ENCODE results near the gene WFS1. TPM values are rescaled to one million over a fixed set of nuclear protein-coding genes. Genes with fewer than 3 reads are reported as not detected.

Gene WFS1
- total and polyA plus RNA-seq, 2 of the 13 experiments (the other 11 are each of a cell fraction or from before 2014, with no cell fraction given), result 39.1 to 42.2 TPM

DNA sequence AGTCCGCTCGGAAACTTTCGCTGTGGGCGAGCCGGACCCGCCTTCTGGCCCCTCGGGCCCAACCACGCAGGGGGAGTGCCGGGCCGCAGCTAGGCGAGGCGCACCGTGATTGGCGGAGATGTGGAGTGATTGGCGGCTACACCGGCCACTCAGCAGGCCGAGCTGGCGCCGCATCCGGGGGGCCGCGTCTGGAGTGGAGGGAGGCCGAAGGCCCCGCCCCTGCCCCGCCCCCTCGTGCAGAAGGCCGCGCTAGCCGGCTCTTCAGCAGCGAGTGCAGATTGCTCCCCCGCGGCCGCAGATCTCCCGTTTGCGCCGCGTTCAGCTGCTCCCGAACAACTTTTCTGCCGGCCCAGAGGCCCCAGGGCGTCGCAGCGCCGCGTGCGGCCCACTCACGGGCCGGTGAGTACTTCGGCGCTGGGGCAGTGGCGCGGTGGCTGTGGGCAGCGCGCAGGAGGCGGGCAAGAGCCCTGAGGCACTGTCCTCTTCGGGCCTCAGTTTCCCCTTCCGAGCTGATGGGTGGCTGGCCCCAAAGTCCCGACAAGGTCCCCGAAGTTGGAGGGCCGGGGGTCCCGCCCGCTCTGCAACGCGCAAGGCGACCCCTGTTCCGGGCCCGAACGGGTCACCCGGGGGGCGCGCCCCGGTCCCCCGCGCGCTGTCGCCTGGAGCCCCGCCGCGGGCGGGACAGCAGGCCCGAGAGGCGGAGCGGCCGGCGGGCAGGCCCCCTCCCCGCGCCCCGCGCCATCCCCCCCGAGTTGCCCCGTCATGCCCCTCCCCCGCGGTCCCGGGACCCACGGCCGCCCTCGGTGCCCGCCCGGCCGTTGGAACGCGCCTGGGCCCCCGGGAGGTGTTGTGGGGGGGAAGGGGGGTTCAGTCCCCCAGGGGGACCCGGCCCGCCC, at the start of gene WFS1 (continued):
- TF ChIP-seq ZNF253 (CRISPR knock-in tag; IDR thresholded peaks at IDR 0.05; ENCODE audit: borderline replicate concordance) (no peak), ZNF446 (CRISPR knock-in tag; IDR thresholded peaks at IDR 0.05) (no peak), ZNF430 (CRISPR knock-in tag; IDR thresholded peaks at IDR 0.05) (no peak), ELF1 (CRISPR knock-in tag; IDR thresholded peaks at IDR 0.05) (0 out of 2 replicates have a peak, but pooled peaks have one; percentile 29), SP2 (CRISPR knock-in tag; IDR thresholded peaks at IDR 0.05) (peak; percentile 96), ELF3 (CRISPR knock-in tag; IDR thresholded peaks at IDR 0.05) (no peak), RXRA (CRISPR knock-in tag; IDR thresholded peaks at IDR 0.05) (peak; percentile 18; the same call in 1 of the 2 replicates), SUZ12 (IDR thresholded peaks at IDR 0.05; ENCODE audit: low read depth, low read length) (no peak), SOX6 (IDR thresholded peaks at IDR 0.05) (no peak), SOX6 (CRISPR knock-in tag; IDR thresholded peaks at IDR 0.05) (0 out of 2 replicates have a peak, but pooled peaks have one; percentile 39), TCF12 (IDR thresholded peaks at IDR 0.05) (no peak), TCF12 (CRISPR knock-in tag; IDR thresholded peaks at IDR 0.05) (no peak), ZSCAN25 (CRISPR knock-in tag; IDR thresholded peaks at IDR 0.05) (no peak), ZNF549 (CRISPR knock-in tag; IDR thresholded peaks at IDR 0.05) (no peak), MAFF (IDR thresholded peaks at IDR 0.05; ENCODE audit: low read depth, low read length) (no peak), ZNF724P (CRISPR knock-in tag; IDR thresholded peaks at IDR 0.05; ENCODE audit: borderline replicate concordance) (no peak), ZBTB37 (CRISPR knock-in tag; IDR thresholded peaks at IDR 0.05) (no peak), ZNF557 (CRISPR knock-in tag; IDR thresholded peaks at IDR 0.05) (no peak)
- TF ChIP-seq, protein P1, sequence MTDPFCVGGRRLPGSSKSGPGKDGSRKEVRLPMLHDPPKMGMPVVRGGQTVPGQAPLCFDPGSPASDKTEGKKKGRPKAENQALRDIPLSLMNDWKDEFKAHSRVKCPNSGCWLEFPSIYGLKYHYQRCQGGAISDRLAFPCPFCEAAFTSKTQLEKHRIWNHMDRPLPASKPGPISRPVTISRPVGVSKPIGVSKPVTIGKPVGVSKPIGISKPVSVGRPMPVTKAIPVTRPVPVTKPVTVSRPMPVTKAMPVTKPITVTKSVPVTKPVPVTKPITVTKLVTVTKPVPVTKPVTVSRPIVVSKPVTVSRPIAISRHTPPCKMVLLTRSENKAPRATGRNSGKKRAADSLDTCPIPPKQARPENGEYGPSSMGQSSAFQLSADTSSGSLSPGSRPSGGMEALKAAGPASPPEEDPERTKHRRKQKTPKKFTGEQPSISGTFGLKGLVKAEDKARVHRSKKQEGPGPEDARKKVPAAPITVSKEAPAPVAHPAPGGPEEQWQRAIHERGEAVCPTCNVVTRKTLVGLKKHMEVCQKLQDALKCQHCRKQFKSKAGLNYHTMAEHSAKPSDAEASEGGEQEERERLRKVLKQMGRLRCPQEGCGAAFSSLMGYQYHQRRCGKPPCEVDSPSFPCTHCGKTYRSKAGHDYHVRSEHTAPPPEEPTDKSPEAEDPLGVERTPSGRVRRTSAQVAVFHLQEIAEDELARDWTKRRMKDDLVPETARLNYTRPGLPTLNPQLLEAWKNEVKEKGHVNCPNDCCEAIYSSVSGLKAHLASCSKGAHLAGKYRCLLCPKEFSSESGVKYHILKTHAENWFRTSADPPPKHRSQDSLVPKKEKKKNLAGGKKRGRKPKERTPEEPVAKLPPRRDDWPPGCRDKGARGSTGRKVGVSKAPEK (CRISPR knock-in tag; IDR thresholded peaks at IDR 0.05; ENCODE audit: borderline replicate concordance), result no peak
- TF ChIP-seq, protein P2, sequence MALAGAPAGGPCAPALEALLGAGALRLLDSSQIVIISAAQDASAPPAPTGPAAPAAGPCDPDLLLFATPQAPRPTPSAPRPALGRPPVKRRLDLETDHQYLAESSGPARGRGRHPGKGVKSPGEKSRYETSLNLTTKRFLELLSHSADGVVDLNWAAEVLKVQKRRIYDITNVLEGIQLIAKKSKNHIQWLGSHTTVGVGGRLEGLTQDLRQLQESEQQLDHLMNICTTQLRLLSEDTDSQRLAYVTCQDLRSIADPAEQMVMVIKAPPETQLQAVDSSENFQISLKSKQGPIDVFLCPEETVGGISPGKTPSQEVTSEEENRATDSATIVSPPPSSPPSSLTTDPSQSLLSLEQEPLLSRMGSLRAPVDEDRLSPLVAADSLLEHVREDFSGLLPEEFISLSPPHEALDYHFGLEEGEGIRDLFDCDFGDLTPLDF (CRISPR knock-in tag; IDR thresholded peaks at IDR 0.05), result no peak
- TF ChIP-seq, protein P3, sequence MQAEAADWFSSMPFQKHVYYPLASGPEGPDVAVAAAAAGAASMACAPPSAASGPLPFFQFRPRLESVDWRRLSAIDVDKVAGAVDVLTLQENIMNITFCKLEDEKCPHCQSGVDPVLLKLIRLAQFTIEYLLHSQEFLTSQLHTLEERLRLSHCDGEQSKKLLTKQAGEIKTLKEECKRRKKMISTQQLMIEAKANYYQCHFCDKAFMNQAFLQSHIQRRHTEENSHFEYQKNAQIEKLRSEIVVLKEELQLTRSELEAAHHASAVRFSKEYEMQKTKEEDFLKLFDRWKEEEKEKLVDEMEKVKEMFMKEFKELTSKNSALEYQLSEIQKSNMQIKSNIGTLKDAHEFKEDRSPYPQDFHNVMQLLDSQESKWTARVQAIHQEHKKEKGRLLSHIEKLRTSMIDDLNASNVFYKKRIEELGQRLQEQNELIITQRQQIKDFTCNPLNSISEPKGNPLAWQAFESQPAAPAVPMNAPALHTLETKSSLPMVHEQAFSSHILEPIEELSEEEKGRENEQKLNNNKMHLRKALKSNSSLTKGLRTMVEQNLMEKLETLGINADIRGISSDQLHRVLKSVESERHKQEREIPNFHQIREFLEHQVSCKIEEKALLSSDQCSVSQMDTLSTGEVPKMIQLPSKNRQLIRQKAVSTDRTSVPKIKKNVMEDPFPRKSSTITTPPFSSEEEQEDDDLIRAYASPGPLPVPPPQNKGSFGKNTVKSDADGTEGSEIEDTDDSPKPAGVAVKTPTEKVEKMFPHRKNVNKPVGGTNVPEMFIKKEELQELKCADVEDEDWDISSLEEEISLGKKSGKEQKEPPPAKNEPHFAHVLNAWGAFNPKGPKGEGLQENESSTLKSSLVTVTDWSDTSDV (CRISPR knock-in tag; IDR thresholded peaks at IDR 0.05), result no peak
